HepG2 (cell line): ENCODE results near the gene C20orf144. TPM values are rescaled to one million over a fixed set of nuclear protein-coding genes. Genes with fewer than 3 reads are reported as not detected.

Experiments used
- ERF ChIP-seq: IDR thresholded peaks from 2 replicates; pipeline ENCODE4 v1.6.1; 2018; ENCODE audit warnings: missing biosample characterization, missing genetic modification reagents
- FOXA3 ChIP-seq: IDR thresholded peaks from 2 replicates; pipeline ENCODE4 v1.6.1; 2016; ENCODE audit warnings: missing genetic modification reagents, missing compliant biosample characterization
- GABPB1 ChIP-seq: IDR thresholded peaks from 2 replicates; pipeline ENCODE4 v1.6.1; 2016; ENCODE audit warnings: mild to moderate bottlenecking, missing genetic modification reagents, moderate library complexity, missing compliant biosample characterization
- HNRNPUL1 ChIP-seq: fragments of 200-400 bp; formaldehyde crosslinking; IDR thresholded peaks from 2 replicates; pipeline ENCODE4 v1.6.1; 2017; ENCODE audit warnings: low read depth, mild to moderate bottlenecking, low read length, moderate library complexity
- IKZF1 ChIP-seq: fragments of 450-650 bp; IDR thresholded peaks from 2 replicates; pipeline ENCODE4 v1.7.1; 2016
- KMT2A ChIP-seq: sonication (generic); formaldehyde crosslinking; IDR thresholded peaks from 2 replicates; pipeline ENCODE4 v1.4.0; 2020; ENCODE audit warnings: missing genetic modification reagents
- ONECUT2 ChIP-seq: sonication (generic); formaldehyde crosslinking; IDR thresholded peaks from 2 replicates; pipeline ENCODE4 v1.4.0; 2020; ENCODE audit warnings: missing genetic modification reagents
- PHF20 ChIP-seq: sonication (generic); formaldehyde crosslinking; IDR thresholded peaks from 2 replicates; pipeline ENCODE4 v1.5.0; 2020; ENCODE audit warnings: mild to moderate bottlenecking, missing genetic modification reagents
- ZBTB33 ChIP-seq: sonication (generic); formaldehyde crosslinking; IDR thresholded peaks from 2 replicates; pipeline ENCODE4 v1.4.0; 2020; ENCODE audit warnings: missing genetic modification reagents
- ZBTB38 ChIP-seq: sonication (generic); formaldehyde crosslinking; IDR thresholded peaks from 2 replicates; pipeline ENCODE4 v1.5.1; 2020; ENCODE audit warnings: mild to moderate bottlenecking, missing genetic modification reagents
- ZBTB39 ChIP-seq: sonication (generic); formaldehyde crosslinking; IDR thresholded peaks from 2 replicates; pipeline ENCODE4 v1.5.0; 2020; ENCODE audit warnings: missing genetic modification reagents
- ZNF124 ChIP-seq: sonication (generic); formaldehyde crosslinking; IDR thresholded peaks from 2 replicates; pipeline ENCODE4 v1.4.0; 2020; ENCODE audit warnings: missing genetic modification reagents
- ZNF251 ChIP-seq: sonication (generic); formaldehyde crosslinking; IDR thresholded peaks from 2 replicates; pipeline ENCODE4 v1.9.0; 2021; ENCODE audit warnings: mild to moderate bottlenecking, missing genetic modification reagents
- ZNF292 ChIP-seq: sonication (generic); formaldehyde crosslinking; IDR thresholded peaks from 2 replicates; pipeline ENCODE4 v1.8.1; 2022; ENCODE audit warnings: mild to moderate bottlenecking, low read depth, missing genetic modification reagents, borderline replicate concordance
- ZNF430 ChIP-seq: sonication (generic); formaldehyde crosslinking; IDR thresholded peaks from 2 replicates; pipeline ENCODE4 v1.9.0; 2021; ENCODE audit warnings: mild to moderate bottlenecking, missing genetic modification reagents
- ZNF432 ChIP-seq: sonication (generic); formaldehyde crosslinking; IDR thresholded peaks from 2 replicates; pipeline ENCODE4 v1.5.0; 2020; ENCODE audit warnings: missing genetic modification reagents, mild to moderate bottlenecking, borderline replicate concordance
- ZNF746 ChIP-seq: sonication (generic); formaldehyde crosslinking; IDR thresholded peaks from 2 replicates; pipeline ENCODE4 v1.8.0; 2022; ENCODE audit warnings: mild to moderate bottlenecking, missing genetic modification reagents
- ZNF784 ChIP-seq: sonication (generic); formaldehyde crosslinking; IDR thresholded peaks from 2 replicates; pipeline ENCODE4 v1.5.1; 2020; ENCODE audit warnings: missing genetic modification reagents, mild to moderate bottlenecking, borderline replicate concordance
- polyA plus RNA-seq, 8 experiments: library from polyadenylated mRNA; depleted of rRNA in 3 of 8; stranded (reverse) in 7 of 8; unstranded in 1 of 8; fragments of >200 nt; fragmentation: Illumina TruSeq in 4 of 8; extraction: Trizol in 4 of 8; gene quantifications; 2 replicates each; pipeline versions ENCODE4 v1.2.1 to v1.2.3, GENCODE V29; 2011 to 2016; ENCODE audit warnings: low read depth in 4 of 8, missing spikeins in 1 of 8, mixed read lengths in 1 of 8; ENCODE audit not compliant: insufficient read depth in 1 of 8
- total RNA-seq, 5 experiments: library from RNA; depleted of rRNA; stranded (reverse); fragments of >200 nt; fragmentation: Illumina TruSeq; extraction: Trizol; gene quantifications; 2 replicates each; pipeline ENCODE4 v1.2.3, GENCODE V29; 2016; ENCODE audit warnings: low read depth in 1 of 5
- TF ChIP-seq, protein P1 (sequence below): IDR thresholded peaks from 2 replicates; pipeline ENCODE4 v1.6.1; 2016; ENCODE audit warnings: mild to moderate bottlenecking
- TF ChIP-seq, protein P2 (sequence below): sonication (generic); formaldehyde crosslinking; IDR thresholded peaks from 2 replicates; pipeline ENCODE4 v1.4.0; 2020; ENCODE audit warnings: mild to moderate bottlenecking, missing genetic modification reagents
- TF ChIP-seq, protein P3 (sequence below): IDR thresholded peaks from 2 replicates; pipeline ENCODE4 v1.6.1; 2016; ENCODE audit warnings: mild to moderate bottlenecking, missing biosample characterization, missing genetic modification reagents

The C20orf144 gene
- total and polyA plus RNA-seq, 2 of the 13 experiments (the other 11 are each of a cell fraction or from before 2014, with no cell fraction given): 0.09 to 0.16 TPM

DNA sequence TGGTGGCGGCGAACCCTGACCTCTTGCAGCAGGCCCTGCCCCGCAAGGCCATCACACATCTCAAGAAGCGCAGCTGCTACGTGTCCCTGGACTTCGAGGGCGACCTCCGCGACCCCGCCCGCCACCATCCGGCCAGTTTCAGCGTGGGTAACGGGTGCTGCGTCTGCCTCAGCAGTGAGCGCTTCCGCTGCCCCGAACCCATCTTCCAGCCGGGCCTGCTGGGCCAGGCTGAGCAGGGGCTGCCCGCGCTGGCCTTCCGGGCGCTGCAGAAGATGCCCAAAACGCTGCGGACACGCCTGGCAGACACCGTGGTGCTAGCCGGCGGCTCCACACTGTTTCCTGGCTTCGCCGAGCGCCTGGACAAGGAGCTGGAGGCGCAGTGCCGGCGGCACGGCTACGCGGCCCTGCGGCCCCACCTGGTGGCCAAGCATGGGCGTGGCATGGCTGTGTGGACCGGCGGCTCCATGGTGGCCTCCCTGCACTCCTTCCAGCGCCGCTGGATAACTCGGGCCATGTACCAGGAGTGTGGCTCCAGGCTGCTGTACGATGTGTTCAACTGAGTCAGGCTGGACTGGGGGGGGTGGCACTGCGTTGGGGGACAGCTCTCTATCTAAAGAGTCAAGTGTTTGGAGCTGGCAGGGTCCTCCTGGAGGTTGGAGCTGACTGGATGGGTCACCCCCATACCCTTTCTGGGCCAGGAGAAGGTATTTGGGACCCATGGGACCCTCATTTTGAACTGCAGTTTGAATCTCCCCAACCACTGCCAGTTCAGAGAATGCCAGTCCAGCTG lies 5.7 kb downstream of the C20orf144 start (continued):
- peak; percentile 100 for TF ChIP-seq ZBTB33 (CRISPR knock-in tag)
- peak; percentile 69; the same call in 1 of the 2 replicates for TF ChIP-seq GABPB1 (CRISPR knock-in tag)
- TF ChIP-seq HNRNPUL1: no peak
- TF ChIP-seq, protein P1, sequence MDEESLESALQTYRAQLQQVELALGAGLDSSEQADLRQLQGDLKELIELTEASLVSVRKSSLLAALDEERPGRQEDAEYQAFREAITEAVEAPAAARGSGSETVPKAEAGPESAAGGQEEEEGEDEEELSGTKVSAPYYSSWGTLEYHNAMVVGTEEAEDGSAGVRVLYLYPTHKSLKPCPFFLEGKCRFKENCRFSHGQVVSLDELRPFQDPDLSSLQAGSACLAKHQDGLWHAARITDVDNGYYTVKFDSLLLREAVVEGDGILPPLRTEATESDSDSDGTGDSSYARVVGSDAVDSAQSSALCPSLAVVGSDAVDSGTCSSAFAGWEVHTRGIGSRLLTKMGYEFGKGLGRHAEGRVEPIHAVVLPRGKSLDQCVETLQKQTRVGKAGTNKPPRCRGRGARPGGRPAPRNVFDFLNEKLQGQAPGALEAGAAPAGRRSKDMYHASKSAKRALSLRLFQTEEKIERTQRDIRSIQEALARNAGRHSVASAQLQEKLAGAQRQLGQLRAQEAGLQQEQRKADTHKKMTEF (CRISPR knock-in tag): 0 out of 2 replicates have a peak, but pooled peaks have one; percentile 49
- TF ChIP-seq, protein P2, sequence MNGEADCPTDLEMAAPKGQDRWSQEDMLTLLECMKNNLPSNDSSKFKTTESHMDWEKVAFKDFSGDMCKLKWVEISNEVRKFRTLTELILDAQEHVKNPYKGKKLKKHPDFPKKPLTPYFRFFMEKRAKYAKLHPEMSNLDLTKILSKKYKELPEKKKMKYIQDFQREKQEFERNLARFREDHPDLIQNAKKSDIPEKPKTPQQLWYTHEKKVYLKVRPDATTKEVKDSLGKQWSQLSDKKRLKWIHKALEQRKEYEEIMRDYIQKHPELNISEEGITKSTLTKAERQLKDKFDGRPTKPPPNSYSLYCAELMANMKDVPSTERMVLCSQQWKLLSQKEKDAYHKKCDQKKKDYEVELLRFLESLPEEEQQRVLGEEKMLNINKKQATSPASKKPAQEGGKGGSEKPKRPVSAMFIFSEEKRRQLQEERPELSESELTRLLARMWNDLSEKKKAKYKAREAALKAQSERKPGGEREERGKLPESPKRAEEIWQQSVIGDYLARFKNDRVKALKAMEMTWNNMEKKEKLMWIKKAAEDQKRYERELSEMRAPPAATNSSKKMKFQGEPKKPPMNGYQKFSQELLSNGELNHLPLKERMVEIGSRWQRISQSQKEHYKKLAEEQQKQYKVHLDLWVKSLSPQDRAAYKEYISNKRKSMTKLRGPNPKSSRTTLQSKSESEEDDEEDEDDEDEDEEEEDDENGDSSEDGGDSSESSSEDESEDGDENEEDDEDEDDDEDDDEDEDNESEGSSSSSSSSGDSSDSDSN (CRISPR knock-in tag): no peak
- no peak for TF ChIP-seq ZNF251 (CRISPR knock-in tag)
- TF ChIP-seq IKZF1: no peak
- no peak for TF ChIP-seq ZNF124 (CRISPR knock-in tag)
- TF ChIP-seq PHF20: no peak
- TF ChIP-seq ZBTB39 (CRISPR knock-in tag): peak; percentile 57; the same call in 1 of the 2 replicates
- TF ChIP-seq ZNF432 (CRISPR knock-in tag): no peak
- TF ChIP-seq ERF: no peak; the same call in 1 of the 2 replicates
- no peak for TF ChIP-seq ONECUT2 (CRISPR knock-in tag)
- TF ChIP-seq KMT2A (CRISPR knock-in tag): 0 out of 2 replicates have a peak, but pooled peaks have one; percentile 13
- peak; percentile 100 for TF ChIP-seq ZBTB38 (CRISPR knock-in tag)
- TF ChIP-seq, protein P3, sequence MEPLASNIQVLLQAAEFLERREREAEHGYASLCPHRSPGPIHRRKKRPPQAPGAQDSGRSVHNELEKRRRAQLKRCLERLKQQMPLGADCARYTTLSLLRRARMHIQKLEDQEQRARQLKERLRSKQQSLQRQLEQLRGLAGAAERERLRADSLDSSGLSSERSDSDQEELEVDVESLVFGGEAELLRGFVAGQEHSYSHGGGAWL (CRISPR knock-in tag): peak; percentile 35; the same call in 1 of the 2 replicates
- no peak for TF ChIP-seq ZNF746 (CRISPR knock-in tag)
- no peak for TF ChIP-seq FOXA3 (CRISPR knock-in tag)
- no peak for TF ChIP-seq ZNF430 (CRISPR knock-in tag)
- peak; percentile 70; the same call in 1 of the 2 replicates for TF ChIP-seq ZNF784
- no peak for TF ChIP-seq ZNF292
